SK-N-SH (cell line): ENCODE results near the gene YOD1. TPM values are rescaled to one million over a fixed set of nuclear protein-coding genes. Genes with fewer than 3 reads are reported as not detected.

Source experiments
- CTCF ChIA-PET: fragments of 300-600, 350-600 bp; formaldehyde crosslinking; extraction: SDS; loops from one replicate; lab custom pipeline; 2021; lab: Yijun Ruan, JAX
- POLR2A ChIA-PET: fragments of 350-600 bp; sonication (Branson Sonifier 250); formaldehyde crosslinking; extraction: SDS; loops from one replicate; lab custom pipeline; 2020; ENCODE audit warnings: antibody characterized with exemption, inconsistent platforms; lab: Yijun Ruan, JAX
- DNase-seq: peaks from one replicate; pipeline ENCODE4 v3.0.0; 2012
- H2AFZ ChIP-seq: fragments of 200-600 bp; sonication (generic); 2 replicates; pipeline ENCODE4 v1.8.1; 2016; ENCODE audit warnings: antibody characterized with exemption, mild to moderate bottlenecking, low read depth
- H3F3A ChIP-seq: fragments of 200-600 bp; sonication (generic); replicated peaks from 2 replicates; pipeline ENCODE3; 2016; ENCODE audit warnings: antibody characterized with exemption, mild to moderate bottlenecking; ENCODE audit not compliant: insufficient read depth
- H3K27ac ChIP-seq, 2 experiments: fragments of 200-500 bp in 1 of 2; fragments of 200-600 bp in 1 of 2; sonication (Bioruptor generic) in 1 of 2; sonication (generic), shearing (Covaris generic) in 1 of 2; 2 replicates each; pipeline versions ENCODE4 v1.5.1 to v1.6.1; 2014 to 2016; ENCODE audit warnings: low read depth in 2 of 2, inconsistent platforms in 1 of 2, low read length in 1 of 2, mild to moderate bottlenecking in 1 of 2, mixed read lengths in 1 of 2
- H3K27me3 ChIP-seq: fragments of 200-600 bp; sonication (generic), shearing (Covaris generic); 2 replicates; pipeline ENCODE4 v1.6.1; 2016; ENCODE audit warnings: mixed run types; ENCODE audit not compliant: insufficient read depth
- H3K36me3 ChIP-seq, 2 experiments: fragments of 200-500 bp in 1 of 2; fragments of 200-600 bp in 1 of 2; sonication (Bioruptor generic) in 1 of 2; sonication (generic) in 1 of 2; replicated peaks in 1 of 2; 2 replicates each; pipeline versions ENCODE3 to v1.5.1; 2014 to 2016; ENCODE audit warnings: low read length in 1 of 2, mild to moderate bottlenecking in 1 of 2; ENCODE audit not compliant: insufficient read depth in 2 of 2, control insufficient read depth in 1 of 2
- H3K4me1 ChIP-seq, 2 experiments: fragments of 200-500 bp in 1 of 2; fragments of 200-600 bp in 1 of 2; sonication (Bioruptor generic) in 1 of 2; sonication (generic), shearing (Covaris generic) in 1 of 2; 2 replicates each; pipeline versions ENCODE4 v1.5.1 to v1.6.1; 2014 to 2016; ENCODE audit warnings: low read depth in 1 of 2, low read length in 1 of 2, mixed run types in 1 of 2; ENCODE audit not compliant: insufficient read depth in 2 of 2, control insufficient read depth in 1 of 2
- H3K4me2 ChIP-seq: fragments of 200-600 bp; sonication (generic), shearing (Covaris generic); 2 replicates; pipeline ENCODE4 v1.6.1; 2017; ENCODE audit warnings: mixed run types
- H3K4me3 ChIP-seq, 2 experiments: fragments of 200-500 bp in 1 of 2; fragments of 200-600 bp in 1 of 2; sonication (Bioruptor generic) in 1 of 2; sonication (generic), shearing (Covaris generic) in 1 of 2; 2 replicates each; pipeline versions ENCODE4 v1.5.1 to v1.8.1; 2014 to 2016; ENCODE audit warnings: low read depth in 2 of 2, inconsistent platforms in 1 of 2, low read length in 1 of 2, mild to moderate bottlenecking in 1 of 2, mixed read lengths in 1 of 2, moderate library complexity in 1 of 2
- H3K79me2 ChIP-seq: fragments of 200-600 bp; sonication (generic); 2 replicates; pipeline ENCODE4 v1.8.1; 2017; ENCODE audit warnings: mild to moderate bottlenecking; ENCODE audit not compliant: insufficient read depth
- H3K9ac ChIP-seq: fragments of 200-600 bp; sonication (generic); 2 replicates; pipeline ENCODE4 v1.6.1; 2017; ENCODE audit warnings: mixed run types
- H3K9me2 ChIP-seq: fragments of 200-600 bp; sonication (generic); 2 replicates; pipeline ENCODE4 v1.6.1; 2017; ENCODE audit warnings: mixed run types
- H3K9me3 ChIP-seq: fragments of 200-600 bp; sonication (generic); 2 replicates; pipeline ENCODE4 v1.6.1; 2017; ENCODE audit warnings: mixed run types, mild to moderate bottlenecking, moderate library complexity
- H4K20me1 ChIP-seq: fragments of 200-600 bp; sonication (generic); 2 replicates; pipeline ENCODE4 v1.6.1; 2017; ENCODE audit warnings: mild to moderate bottlenecking, mixed run types; ENCODE audit not compliant: insufficient read depth
- CHD2 ChIP-seq: fragments of 150-350 bp; IDR thresholded peaks from 2 replicates; pipeline ENCODE4 v1.6.1; 2018; ENCODE audit warnings: low read length; ENCODE audit not compliant: partially characterized antibody
- FOXJ3 ChIP-seq: sonication (generic); formaldehyde crosslinking; IDR thresholded peaks from 2 replicates; pipeline ENCODE4 v1.5.1; 2020; ENCODE audit warnings: mild to moderate bottlenecking, missing genetic modification reagents
- FOXM1 ChIP-seq: IDR thresholded peaks from 2 replicates; pipeline ENCODE4 v1.4.0; 2012; ENCODE audit warnings: low read depth, mild to moderate bottlenecking
- RAD21 ChIP-seq: IDR thresholded peaks from 2 replicates; pipeline ENCODE4 v1.6.1; 2012; ENCODE audit warnings: mild to moderate bottlenecking, low read length
- RCOR1 ChIP-seq: fragments of 150-350 bp; IDR thresholded peaks from 2 replicates; pipeline ENCODE4 v1.6.1; 2017; ENCODE audit warnings: antibody characterized with exemption, low read length
- REST ChIP-seq: IDR thresholded peaks from 2 replicates; pipeline ENCODE4 v1.6.1; 2012; ENCODE audit warnings: mild to moderate bottlenecking, low read depth, low read length, moderate library complexity
- RFX5 ChIP-seq: IDR thresholded peaks from 2 replicates; pipeline ENCODE4 v1.6.1; 2012; ENCODE audit warnings: mild to moderate bottlenecking, improper control_type of control experiment, low read length
- SIN3A ChIP-seq: IDR thresholded peaks from 2 replicates; pipeline ENCODE4 v1.6.1; 2012; ENCODE audit warnings: low read depth, mild to moderate bottlenecking, low read length, moderate library complexity, borderline replicate concordance
- SMC3 ChIP-seq: IDR thresholded peaks from 2 replicates; pipeline ENCODE4 v1.6.1; 2012; ENCODE audit warnings: low read depth, low read length, improper control_type of control experiment
- TCF12 ChIP-seq: IDR thresholded peaks from 2 replicates; pipeline ENCODE4 v1.4.0; 2012
- USF1 ChIP-seq: IDR thresholded peaks from 2 replicates; pipeline ENCODE4 v1.4.0; 2012; ENCODE audit warnings: low read depth, borderline replicate concordance
- YY1 ChIP-seq: IDR thresholded peaks from 2 replicates; pipeline ENCODE4 v1.4.0; 2012; ENCODE audit warnings: low read depth, mild to moderate bottlenecking
- WGBS: methylation state at CpG from one replicate; pipeline ENCODE4 v1.1.6; 2017; ENCODE audit warnings: low lambda C conversion rate; 5-methylcytosine and 5-hydroxymethylcytosine counted together
- polyA plus RNA-seq, 3 experiments: library from polyadenylated mRNA; depleted of rRNA; stranded (reverse); fragments of >200 nt; gene quantifications; 2 replicates each; pipeline ENCODE4 v1.2.3, GENCODE V29; 2012

YOD1 gene
- polyA plus RNA-seq, 1 of the 3 experiments (the other 2 are of a cell fraction), result 0.79 TPM

GRCh38 chr1:207076181-207076955 is 25.4 kb upstream of the YOD1 start:
- Histone ChIP-seq H4K20me1 (no peaks in the 10 kb centered on the region), H2AFZ (no peak overlapping the region), H3K36me3 (peaks cover 4 to 6% of the 10 kb centered on the region in 2 experiments), H3K27me3 (no peaks in the 10 kb centered on the region), H3K79me2 (no peaks in the 10 kb centered on the region), H3K9me3 (no peaks in the 10 kb centered on the region), H3F3A (peaks cover 3% of the 10 kb centered on the region), H3K9ac (no peak overlapping the region), H3K4me3 (no peak overlapping the region), H3K4me2 (no peak overlapping the region), H3K9me2 (no peaks in the 10 kb centered on the region), H3K4me1 (no peaks in the 10 kb centered on the region; a peak in 1 of 4 replicates), H3K27ac (no peak overlapping the region)
- TF ChIP-seq TCF12, result no peak
- TF ChIP-seq REST, result no peak
- TF ChIP-seq SMC3, result no peak
- no peak for TF ChIP-seq RAD21
- TF ChIP-seq FOXJ3 (CRISPR knock-in tag), result no peak
- TF ChIP-seq USF1, result no peak
- TF ChIP-seq CHD2, result no peak
- TF ChIP-seq FOXM1, result no peak
- TF ChIP-seq YY1, result no peak
- no peak for TF ChIP-seq RCOR1
- no peak for TF ChIP-seq SIN3A
- TF ChIP-seq RFX5, result no peak
- ChIA-PET CTCF (interaction anchor here (1.6 to 3.2 kb wide), 4 partner anchors 8 to 164 kb away, joined by 5 to 30 read pairs (median 10); partner anchors contain the start of gene YOD1), POLR2A (no interaction called here)
- WGBS, result 44% methylated on average over 5 of the region's 5 CpGs
- DNase-seq, result no peak
